ENCODE measurements around the gene ADGRG3.
A peak's percentile ranks its signal among the peaks of the same experiment; 100 is the strongest.

The ADGRG3 gene

DNA sequence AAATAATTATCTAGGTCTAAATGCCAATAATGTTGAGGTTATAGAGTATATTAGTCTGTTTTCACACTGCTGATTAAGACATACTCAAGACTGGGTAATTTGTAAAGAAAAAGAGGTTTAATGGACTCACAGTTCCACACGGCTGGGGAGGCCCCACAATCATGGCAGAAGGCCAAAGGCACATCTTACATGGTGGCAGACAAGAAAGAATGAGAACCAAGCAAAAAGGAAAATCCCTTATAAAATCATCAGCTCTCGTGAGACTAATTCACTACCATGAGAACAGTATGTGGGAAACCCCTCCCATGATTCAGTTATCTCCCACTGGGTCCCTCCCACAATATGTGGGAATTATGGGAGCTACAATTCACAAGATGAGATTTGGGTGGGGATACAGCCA is 64.6 kb downstream of the ADGRG3 start:
- peaks cover 14% of the 10 kb centered on the region for H3K36me3 Mint-ChIP-seq (ENCODE audit: low read depth)
- H3K9me3 Mint-ChIP-seq = peaks cover 16% of the 10 kb centered on the region
- peak overlapping the region; percentile 66 for H3K4me3 Mint-ChIP-seq
- H3K27ac Mint-ChIP-seq = no peak overlapping the region
- peaks cover 38% of the 10 kb centered on the region for H3K4me1 Mint-ChIP-seq
- no peak for DNase-seq
- peaks cover 5% of the 10 kb centered on the region for H3K27me3 Mint-ChIP-seq (ENCODE audit: low read depth, poor library complexity)
- TF ChIP-seq, protein P1, sequence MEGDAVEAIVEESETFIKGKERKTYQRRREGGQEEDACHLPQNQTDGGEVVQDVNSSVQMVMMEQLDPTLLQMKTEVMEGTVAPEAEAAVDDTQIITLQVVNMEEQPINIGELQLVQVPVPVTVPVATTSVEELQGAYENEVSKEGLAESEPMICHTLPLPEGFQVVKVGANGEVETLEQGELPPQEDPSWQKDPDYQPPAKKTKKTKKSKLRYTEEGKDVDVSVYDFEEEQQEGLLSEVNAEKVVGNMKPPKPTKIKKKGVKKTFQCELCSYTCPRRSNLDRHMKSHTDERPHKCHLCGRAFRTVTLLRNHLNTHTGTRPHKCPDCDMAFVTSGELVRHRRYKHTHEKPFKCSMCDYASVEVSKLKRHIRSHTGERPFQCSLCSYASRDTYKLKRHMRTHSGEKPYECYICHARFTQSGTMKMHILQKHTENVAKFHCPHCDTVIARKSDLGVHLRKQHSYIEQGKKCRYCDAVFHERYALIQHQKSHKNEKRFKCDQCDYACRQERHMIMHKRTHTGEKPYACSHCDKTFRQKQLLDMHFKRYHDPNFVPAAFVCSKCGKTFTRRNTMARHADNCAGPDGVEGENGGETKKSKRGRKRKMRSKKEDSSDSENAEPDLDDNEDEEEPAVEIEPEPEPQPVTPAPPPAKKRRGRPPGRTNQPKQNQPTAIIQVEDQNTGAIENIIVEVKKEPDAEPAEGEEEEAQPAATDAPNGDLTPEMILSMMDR (IDR thresholded peaks at IDR 0.05) = no peak

DNA sequence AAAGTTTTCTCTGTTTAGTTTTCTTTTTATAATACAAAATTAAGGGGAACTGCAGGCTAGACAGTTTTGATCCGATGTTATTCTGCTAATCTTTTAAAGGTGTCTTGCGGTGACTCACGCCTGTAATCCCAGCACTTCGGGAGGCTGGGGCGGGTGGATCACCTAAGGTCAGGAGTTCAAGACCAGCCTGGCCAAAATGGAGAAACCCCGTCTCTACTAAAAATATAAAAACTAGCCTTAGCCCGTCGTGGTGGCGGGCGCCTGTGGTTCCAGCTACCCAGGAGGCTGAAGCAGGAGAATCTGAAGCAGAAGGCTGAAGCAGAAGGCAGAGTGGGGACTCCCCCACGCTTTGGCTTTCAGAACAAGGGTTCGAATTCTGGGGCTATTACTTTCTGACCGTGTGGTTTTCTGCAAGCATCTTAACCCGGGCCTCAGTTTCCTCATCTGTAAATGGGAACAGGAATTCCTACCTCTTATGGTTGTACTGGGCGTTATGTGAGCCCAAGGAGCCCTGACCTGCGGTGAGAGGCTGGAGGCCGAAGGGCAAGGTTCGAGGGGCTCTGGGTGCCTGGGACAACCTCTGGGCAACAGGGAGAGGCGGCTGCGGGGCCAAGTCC is 66.3 kb downstream of the ADGRG3 start:
- peaks cover 5% of the 10 kb centered on the region for H3K27me3 Mint-ChIP-seq (ENCODE audit: low read depth, poor library complexity)
- peaks cover 14% of the 10 kb centered on the region for H3K36me3 Mint-ChIP-seq (ENCODE audit: low read depth)
- DNase-seq = no peak
- H3K4me3 Mint-ChIP-seq = peak overlapping the region; percentile 98
- H3K4me1 Mint-ChIP-seq = peaks cover 36% of the 10 kb centered on the region
- peak overlapping the region; percentile 100 for H3K27ac Mint-ChIP-seq
- TF ChIP-seq, protein P1 (IDR thresholded peaks at IDR 0.05) = no peak
- H3K9me3 Mint-ChIP-seq = peaks cover 16% of the 10 kb centered on the region

DNA sequence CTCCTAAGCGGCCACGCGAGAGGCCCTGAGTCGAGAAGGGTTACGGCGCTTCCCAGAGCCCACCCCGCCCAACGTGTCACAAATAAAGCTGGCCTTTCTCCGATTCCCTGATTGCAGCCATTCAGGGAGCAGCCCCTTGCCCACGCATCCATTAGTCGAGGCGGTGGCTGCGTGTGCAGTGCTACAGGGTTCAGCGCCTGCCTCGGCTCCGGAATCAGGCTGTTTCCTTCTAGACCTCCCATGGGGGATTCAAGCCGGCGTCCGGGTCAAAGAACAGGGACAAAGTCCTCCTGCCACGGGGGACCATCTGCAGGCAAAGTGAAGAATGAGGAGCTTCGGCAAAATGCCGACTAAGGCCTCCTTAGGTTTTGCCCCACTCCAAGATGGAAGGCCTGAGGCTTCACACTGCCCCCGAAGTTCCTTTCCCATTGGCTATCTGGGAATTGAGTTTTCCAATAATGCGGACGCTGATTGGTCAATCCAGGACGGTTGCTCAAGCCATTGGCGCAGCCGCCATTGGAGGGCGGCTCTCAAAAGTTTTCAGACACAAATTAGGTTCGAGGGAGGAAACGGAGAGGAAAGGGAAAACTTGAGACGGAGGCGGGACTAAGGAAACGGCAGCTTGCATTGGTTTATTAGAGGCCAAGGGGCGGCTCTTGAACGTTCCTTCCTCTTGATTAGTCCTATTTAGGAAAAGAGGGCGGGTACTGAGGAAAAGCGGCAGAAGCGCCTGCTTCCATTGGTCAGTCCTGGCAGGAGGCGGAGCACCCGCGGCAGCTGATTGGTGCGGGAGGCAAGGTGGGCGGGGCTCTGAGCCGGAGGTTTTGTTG is 67.0 kb downstream of the ADGRG3 start:
- H3K4me1 Mint-ChIP-seq = peaks cover 36% of the 10 kb centered on the region
- peaks cover 5% of the 10 kb centered on the region for H3K27me3 Mint-ChIP-seq (ENCODE audit: low read depth, poor library complexity)
- H3K27ac Mint-ChIP-seq = peak overlapping the region; percentile 100
- peaks cover 16% of the 10 kb centered on the region for H3K9me3 Mint-ChIP-seq
- TF ChIP-seq, protein P1 (IDR thresholded peaks at IDR 0.05) = no peak
- H3K4me3 Mint-ChIP-seq = peak overlapping the region; percentile 98
- peak; percentile 99 for DNase-seq
- H3K36me3 Mint-ChIP-seq (ENCODE audit: low read depth) = peaks cover 14% of the 10 kb centered on the region

DNA sequence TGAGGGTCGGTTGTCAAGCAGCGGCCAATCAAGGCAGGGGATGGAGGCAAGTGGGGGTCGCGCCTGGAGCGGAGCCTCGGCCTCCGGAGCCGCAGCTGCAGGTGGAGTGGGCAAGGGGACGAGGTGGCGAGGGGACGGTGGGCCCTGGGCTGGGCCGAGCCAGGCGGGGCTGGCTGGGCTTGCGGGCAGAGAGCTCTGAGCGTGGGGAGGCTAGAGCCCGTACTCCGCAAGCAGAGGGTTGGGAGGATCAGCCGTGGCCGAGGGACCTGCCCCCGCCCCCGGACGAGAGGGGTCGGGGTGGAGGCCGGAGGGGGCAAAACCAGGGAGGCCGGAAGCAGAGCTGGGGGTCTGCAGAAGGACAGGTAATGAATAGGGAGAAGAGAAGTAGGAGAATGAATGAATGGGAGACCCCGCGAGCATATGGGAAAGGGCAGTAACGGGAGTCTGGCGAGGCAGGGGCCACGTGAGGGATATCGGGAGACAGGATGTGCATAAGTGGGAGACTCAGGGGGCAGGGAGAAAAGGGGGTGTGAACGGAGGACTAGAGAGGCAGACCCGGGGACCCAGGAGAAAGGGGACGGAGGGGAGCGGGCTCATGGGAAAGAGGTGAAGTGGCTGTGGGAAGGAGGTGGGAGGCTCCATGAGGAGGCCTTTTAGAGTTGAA is 67.8 kb downstream of the ADGRG3 start, which contains the start of gene KATNB1:
KATNB1 (plus strand) TSS at position 16 of the 664 bp plus-strand sequence. CDS start 1,474 bp downstream, outside the sequence.
- Mint-ChIP-seq H3K4me3 (peak within 1 kb of the TSS; percentile 98), H3K9me3 (peaks cover 16% of the 10 kb centered on the region), H3K27me3 (ENCODE audit: low read depth, poor library complexity) (peaks cover 5% of the 10 kb centered on the region), H3K27ac (peak within 1 kb of the TSS; percentile 100), H3K36me3 (ENCODE audit: low read depth) (peaks cover 14% of the 10 kb centered on the region), H3K4me1 (peaks cover 36% of the 10 kb centered on the region)
- TF ChIP-seq, protein P1 (IDR thresholded peaks at IDR 0.05) = no peak
- no peak for DNase-seq

DNA sequence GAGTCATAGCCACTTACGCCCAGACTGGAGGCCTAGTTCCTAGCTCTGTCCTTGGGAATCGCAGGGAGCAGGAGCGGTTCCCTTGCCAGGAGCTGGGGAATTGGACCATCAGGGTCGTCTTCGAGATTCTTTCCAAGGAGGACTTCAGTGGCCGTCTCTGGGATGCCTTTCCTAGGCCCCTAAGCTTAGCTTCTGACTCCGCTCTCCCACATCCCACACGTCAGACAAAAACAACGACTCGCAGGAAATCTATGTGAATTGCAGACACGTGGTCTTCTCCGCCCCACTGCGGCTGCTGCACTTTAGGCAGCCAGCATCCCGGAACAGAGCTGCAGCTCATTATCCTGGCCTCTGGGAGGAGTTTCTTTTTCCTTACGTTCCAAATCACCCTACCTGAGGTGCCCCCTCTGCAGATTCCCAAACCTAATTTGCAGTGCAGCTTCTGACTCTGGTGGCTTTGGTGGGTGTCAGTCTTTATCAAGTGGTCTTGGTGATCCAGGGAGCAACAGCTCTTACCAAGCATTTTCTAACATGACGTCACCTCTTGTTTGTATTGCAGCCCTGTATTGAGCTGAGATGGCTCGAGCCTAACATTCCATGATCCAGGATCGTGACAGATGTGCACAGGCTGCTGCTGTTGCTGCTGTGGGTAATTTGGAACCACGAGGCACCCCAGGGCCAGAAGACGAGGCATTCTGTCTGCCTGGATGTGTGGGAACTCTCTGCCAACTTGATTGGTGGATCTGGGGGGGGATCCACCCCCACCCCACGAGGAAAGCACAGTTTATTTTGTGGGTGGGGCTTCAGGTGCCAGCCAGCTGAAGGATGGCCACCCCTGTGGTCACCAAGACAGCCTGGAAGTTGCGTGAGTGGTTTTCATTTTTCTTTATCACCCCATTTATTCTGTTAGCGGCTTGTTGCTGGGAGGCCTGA is 68.6 kb downstream of the ADGRG3 start:
- Mint-ChIP-seq H3K27me3 (ENCODE audit: low read depth, poor library complexity) (peaks cover 5% of the 10 kb centered on the region), H3K9me3 (peaks cover 16% of the 10 kb centered on the region), H3K4me3 (peak overlapping the region; percentile 98), H3K27ac (peak overlapping the region; percentile 94), H3K4me1 (peaks cover 35% of the 10 kb centered on the region), H3K36me3 (ENCODE audit: low read depth) (peaks cover 14% of the 10 kb centered on the region)
- DNase-seq = peak; percentile 43
- TF ChIP-seq, protein P1 (IDR thresholded peaks at IDR 0.05) = no peak
